ENCODE data around the gene ISM1.
A peak's percentile ranks its signal among the peaks of the same experiment; 100 is the strongest.
"Not testable (repeated sequence)": the region's sequence is repeated elsewhere in the genome, so short reads cannot be mapped to it uniquely, and the experiment has no call there.

Gene ISM1

GRCh38 chr20:13221673-13222318, 722 bp downstream of the ISM1 start:
- peak; percentile 74 for DNase-seq

- DNase-seq = no peak
Observed at GRCh38 chr20:13222319-13222716, 1.2 kb downstream of the ISM1 start.

- DNase-seq = no peak
Observed at GRCh38 chr20:13223736-13224520, 2.9 kb downstream of the ISM1 start.

- no peak for DNase-seq
Observed at GRCh38 chr20:13226367-13226766, 5.3 kb downstream of the ISM1 start.

- DNase-seq = no peak
Observed at GRCh38 chr20:13228771-13229170, 7.7 kb downstream of the ISM1 start.

- DNase-seq = no peak
Observed at GRCh38 chr20:13229538-13229937, 8.5 kb downstream of the ISM1 start.

GRCh38 chr20:13231031-13231752, 10.1 kb downstream of the ISM1 start:
- DNase-seq = peak; percentile 44

- DNase-seq = no peak
Observed at GRCh38 chr20:13232999-13233398, 11.9 kb downstream of the ISM1 start.

GRCh38 chr20:13234961-13235360, 13.9 kb downstream of the ISM1 start:
- DNase-seq = no peak

- DNase-seq = not testable (repeated sequence)
Observed at GRCh38 chr20:13236360-13236759, 15.3 kb downstream of the ISM1 start.

- DNase-seq = no peak
Observed at GRCh38 chr20:13236990-13237720, 16.1 kb downstream of the ISM1 start.

GRCh38 chr20:13238001-13238653, 17.1 kb downstream of the ISM1 start:
- no peak for DNase-seq

GRCh38 chr20:13243826-13244376, 22.8 kb downstream of the ISM1 start:
- DNase-seq = no peak

- no peak for DNase-seq
Observed at GRCh38 chr20:13245250-13245723, 24.2 kb downstream of the ISM1 start.

- no peak for DNase-seq
Observed at GRCh38 chr20:13249118-13249797, 28.2 kb downstream of the ISM1 start.

- DNase-seq = no peak
Observed at GRCh38 chr20:13249798-13250170, 28.7 kb downstream of the ISM1 start.

GRCh38 chr20:13250251-13250650, 29.2 kb downstream of the ISM1 start:
- no peak for DNase-seq

- DNase-seq = no peak
Observed at GRCh38 chr20:13251106-13251903, 30.2 kb downstream of the ISM1 start.

GRCh38 chr20:13251904-13252297, 30.8 kb downstream of the ISM1 start:
- no peak for DNase-seq

GRCh38 chr20:13255356-13255755, 34.3 kb downstream of the ISM1 start:
- no peak for DNase-seq

- no peak for DNase-seq
Observed at GRCh38 chr20:13256606-13257005, 35.5 kb downstream of the ISM1 start.

Measured in stimulated activated CD4-positive, alpha-beta T cell treated with anti-CD3 and anti-CD28 coated beads, Interleukin-15, amount 100 ng/mL, for 24 hours (primary cell).